ENCODE data around the gene CXorf38.
A peak's percentile ranks its signal among the peaks of the same experiment; 100 is the strongest.

CXorf38 gene

GRCh38 chrX:40661489-40661888 is 14.1 kb upstream of the CXorf38 start:
- Histone ChIP-seq H3K4me1 (ENCODE audit: insufficient read depth, low read length) (no peaks in the 10 kb centered on the region), H3K36me3 (ENCODE audit: insufficient read depth, low read length) (peaks cover 90% of the 10 kb centered on the region), H3K27ac (ENCODE audit: low read depth, low read length) (no peak overlapping the region), H3K9ac (ENCODE audit: low read depth, low read length) (no peak overlapping the region), H3K27me3 (ENCODE audit: insufficient read depth, low read length) (no peaks in the 10 kb centered on the region), H3K4me3 (ENCODE audit: low read length) (no peak overlapping the region), H3K9me3 (ENCODE audit: insufficient read depth, low read depth, low read length) (no peaks in the 10 kb centered on the region)
- WGBS = no CpG with 5 or more reads among the region's 2 CpGs

- WGBS = 91% methylated on average over 4 of the region's 5 CpGs
- Histone ChIP-seq H3K36me3 (ENCODE audit: insufficient read depth, low read length) (peaks cover 90% of the 10 kb centered on the region), H3K9ac (ENCODE audit: low read depth, low read length) (no peak overlapping the region), H3K4me1 (ENCODE audit: insufficient read depth, low read length) (no peaks in the 10 kb centered on the region), H3K9me3 (ENCODE audit: insufficient read depth, low read depth, low read length) (no peaks in the 10 kb centered on the region), H3K27ac (ENCODE audit: low read depth, low read length) (no peak overlapping the region), H3K27me3 (ENCODE audit: insufficient read depth, low read length) (no peaks in the 10 kb centered on the region), H3K4me3 (ENCODE audit: low read length) (no peak overlapping the region)
Measured at GRCh38 chrX:40660381-40660780, 13.0 kb upstream of the CXorf38 start.

- 100% methylated on average over 2 of the region's 2 CpGs for WGBS
- Histone ChIP-seq H3K9me3 (ENCODE audit: insufficient read depth, low read depth, low read length) (no peaks in the 10 kb centered on the region), H3K36me3 (ENCODE audit: insufficient read depth, low read length) (peaks cover 92% of the 10 kb centered on the region), H3K27ac (ENCODE audit: low read depth, low read length) (no peak overlapping the region), H3K4me3 (ENCODE audit: low read length) (no peak overlapping the region), H3K9ac (ENCODE audit: low read depth, low read length) (no peak overlapping the region), H3K27me3 (ENCODE audit: insufficient read depth, low read length) (no peaks in the 10 kb centered on the region), H3K4me1 (ENCODE audit: insufficient read depth, low read length) (no peaks in the 10 kb centered on the region)
Measured at GRCh38 chrX:40653535-40653934, 6.2 kb upstream of the CXorf38 start.

DNA sequence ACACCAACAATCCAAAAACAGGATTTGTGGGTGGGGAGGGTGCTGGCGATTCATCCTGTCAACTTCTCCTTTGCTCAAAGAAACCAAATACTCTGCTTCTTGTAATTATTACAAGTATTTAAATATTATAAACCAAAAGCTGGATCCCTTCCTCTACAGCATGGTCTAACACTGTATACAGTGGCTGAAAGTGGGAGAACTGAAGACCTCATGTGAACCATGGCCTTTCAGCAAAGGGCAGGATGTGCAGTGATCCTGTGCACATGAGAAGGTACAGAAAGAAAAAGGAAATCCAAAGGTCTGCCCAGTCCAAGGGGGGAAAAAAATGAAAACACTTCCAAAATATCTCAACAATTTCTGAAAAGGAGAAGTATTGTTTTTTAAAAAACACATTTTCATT is 5.3 kb upstream of the CXorf38 start:
- Histone ChIP-seq H3K4me3 (ENCODE audit: low read length) (no peak overlapping the region), H3K36me3 (ENCODE audit: insufficient read depth, low read length) (peaks cover 87% of the 10 kb centered on the region), H3K9me3 (ENCODE audit: insufficient read depth, low read depth, low read length) (no peaks in the 10 kb centered on the region), H3K4me1 (ENCODE audit: insufficient read depth, low read length) (0 out of 2 replicates have a peak, but pooled peaks cover 3% of the 10 kb centered on the region), H3K9ac (ENCODE audit: low read depth, low read length) (no peak overlapping the region), H3K27me3 (ENCODE audit: insufficient read depth, low read length) (no peaks in the 10 kb centered on the region), H3K27ac (ENCODE audit: low read depth, low read length) (no peak overlapping the region)
- no CpG with 5 or more reads among the region's 1 CpG for WGBS

DNA sequence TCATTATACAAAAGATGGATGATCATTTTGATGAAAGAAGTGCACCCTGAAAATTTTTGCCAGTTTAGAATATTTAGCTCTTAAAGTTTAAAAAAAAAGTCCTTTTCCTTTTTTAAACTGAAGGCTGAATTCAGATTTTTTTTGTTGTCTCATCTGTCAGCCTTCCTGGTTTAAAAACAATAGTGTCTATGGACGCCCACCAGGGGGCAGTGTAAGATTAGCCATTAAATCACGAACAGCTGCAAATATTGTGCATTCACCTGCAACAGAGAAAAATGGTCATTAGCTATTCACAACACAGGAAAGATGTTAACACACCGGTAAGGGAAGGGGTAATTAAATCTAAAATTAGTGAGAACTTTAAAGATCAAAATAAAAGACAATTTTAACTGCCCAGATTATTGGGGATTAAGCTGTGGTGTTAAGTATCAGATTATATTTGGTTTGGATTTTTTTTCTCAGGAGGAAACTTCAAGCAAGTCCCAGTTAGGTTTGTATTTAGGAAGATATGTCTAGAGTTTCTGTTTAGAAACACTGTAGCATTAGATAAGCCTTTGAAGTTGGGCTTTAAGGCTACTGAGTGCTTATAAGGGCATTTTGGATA is 4.4 kb upstream of the CXorf38 start:
- no peaks in the 10 kb centered on the region for H3K27me3 ChIP-seq (ENCODE audit: insufficient read depth, low read length)
- WGBS = 46% methylated on average over 2 of the region's 3 CpGs
- no peaks in the 10 kb centered on the region for H3K9me3 ChIP-seq (ENCODE audit: insufficient read depth, low read depth, low read length)
- H3K4me3 ChIP-seq (ENCODE audit: low read length) = no peak overlapping the region
- H3K4me1 ChIP-seq (ENCODE audit: insufficient read depth, low read length) = 0 out of 2 replicates have a peak, but pooled peaks cover 3% of the 10 kb centered on the region
- H3K27ac ChIP-seq (ENCODE audit: low read depth, low read length) = no peak overlapping the region
- peaks cover 78% of the 10 kb centered on the region for H3K36me3 ChIP-seq (ENCODE audit: insufficient read depth, low read length)
- no peak overlapping the region for H3K9ac ChIP-seq (ENCODE audit: low read depth, low read length)

DNA sequence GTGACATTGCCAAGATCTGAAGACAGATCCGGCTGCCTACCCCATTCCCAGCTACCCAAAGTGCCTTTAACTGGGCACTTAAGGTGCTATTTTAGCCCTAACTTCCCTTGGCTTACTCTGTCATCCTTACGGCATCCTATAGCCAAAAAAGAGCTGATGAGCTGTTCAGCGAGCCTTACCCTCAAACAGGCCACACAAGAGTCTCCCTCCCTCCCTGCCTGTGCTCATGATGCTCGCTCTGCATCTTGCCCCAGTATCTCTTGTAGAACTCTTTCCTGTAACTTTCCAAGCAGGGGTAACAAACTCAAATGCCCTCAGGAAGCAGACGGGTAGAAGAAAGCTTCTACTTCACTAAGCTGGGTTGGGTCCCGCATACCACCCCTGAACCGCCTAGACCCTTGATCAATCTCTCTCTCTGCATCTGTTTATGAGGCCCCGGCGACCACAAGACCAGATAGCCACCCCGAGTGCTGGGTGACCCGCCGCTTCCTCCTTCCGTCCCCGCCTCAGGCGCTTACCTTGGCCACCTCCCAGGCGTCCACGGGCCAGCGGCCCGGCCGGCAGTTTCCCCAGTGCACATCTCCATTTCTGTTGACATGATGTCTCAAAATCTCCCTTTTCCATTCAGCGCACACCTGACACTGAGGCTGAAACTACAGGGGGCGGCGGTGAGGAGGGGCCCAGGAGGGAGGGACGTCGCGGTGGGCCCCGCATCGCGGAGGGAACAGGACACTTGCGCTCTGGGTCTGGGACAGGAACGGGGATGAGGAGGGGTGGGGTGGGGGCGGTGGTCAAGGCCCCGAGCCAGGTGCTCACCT is 663 bp downstream of the CXorf38 start:
- WGBS = 5% methylated on average over 33 of the region's 33 CpGs
- Histone ChIP-seq H3K27ac (ENCODE audit: low read depth, low read length) (peak overlapping the region; percentile 77; the same call in 1 of the 2 replicates), H3K4me3 (ENCODE audit: low read length) (peak overlapping the region; percentile 84), H3K9ac (ENCODE audit: low read depth, low read length) (peak overlapping the region; percentile 76), H3K36me3 (ENCODE audit: insufficient read depth, low read length) (peaks cover 37% of the 10 kb centered on the region), H3K27me3 (ENCODE audit: insufficient read depth, low read length) (no peaks in the 10 kb centered on the region), H3K4me1 (ENCODE audit: insufficient read depth, low read length) (peaks cover 5% of the 10 kb centered on the region; the same call in 1 of the 2 replicates), H3K9me3 (ENCODE audit: insufficient read depth, low read depth, low read length) (no peaks in the 10 kb centered on the region)

DNA sequence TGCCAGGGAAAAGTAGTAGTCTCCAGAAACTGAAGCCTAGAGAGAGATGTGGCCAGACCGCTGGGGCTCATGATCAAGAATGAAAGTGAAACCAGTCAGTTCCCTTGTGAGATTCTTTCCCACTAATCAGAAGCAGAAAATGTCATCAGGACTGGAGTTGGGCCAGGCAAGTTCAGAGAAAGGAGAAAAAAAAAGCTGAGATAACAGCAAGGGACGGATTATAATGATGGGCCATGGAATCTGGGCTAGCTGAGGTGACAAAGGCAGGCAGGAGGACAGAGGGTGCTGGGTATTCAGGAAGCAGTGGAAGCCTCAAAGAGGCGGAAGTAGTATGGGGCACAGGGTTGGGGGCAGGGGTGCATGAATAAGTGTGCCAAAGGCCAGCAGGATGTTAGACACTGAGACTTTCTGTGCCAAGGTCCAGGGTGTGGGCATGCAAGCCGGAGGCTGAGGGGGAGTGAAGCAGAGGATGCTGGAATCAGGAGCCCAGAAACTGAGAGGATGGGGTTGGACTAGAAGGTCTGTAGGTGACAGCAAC is 2.5 kb downstream of the CXorf38 start:
- no peak overlapping the region for H3K9ac ChIP-seq (ENCODE audit: low read depth, low read length)
- peaks cover 23% of the 10 kb centered on the region for H3K36me3 ChIP-seq (ENCODE audit: insufficient read depth, low read length)
- H3K4me3 ChIP-seq (ENCODE audit: low read length) = no peak overlapping the region
- H3K4me1 ChIP-seq (ENCODE audit: insufficient read depth, low read length) = peaks cover 5% of the 10 kb centered on the region; the same call in 1 of the 2 replicates
- 90% methylated on average over 4 of the region's 4 CpGs for WGBS
- no peak overlapping the region for H3K27ac ChIP-seq (ENCODE audit: low read depth, low read length)
- no peaks in the 10 kb centered on the region for H3K27me3 ChIP-seq (ENCODE audit: insufficient read depth, low read length)
- no peaks in the 10 kb centered on the region for H3K9me3 ChIP-seq (ENCODE audit: insufficient read depth, low read depth, low read length)

DNA sequence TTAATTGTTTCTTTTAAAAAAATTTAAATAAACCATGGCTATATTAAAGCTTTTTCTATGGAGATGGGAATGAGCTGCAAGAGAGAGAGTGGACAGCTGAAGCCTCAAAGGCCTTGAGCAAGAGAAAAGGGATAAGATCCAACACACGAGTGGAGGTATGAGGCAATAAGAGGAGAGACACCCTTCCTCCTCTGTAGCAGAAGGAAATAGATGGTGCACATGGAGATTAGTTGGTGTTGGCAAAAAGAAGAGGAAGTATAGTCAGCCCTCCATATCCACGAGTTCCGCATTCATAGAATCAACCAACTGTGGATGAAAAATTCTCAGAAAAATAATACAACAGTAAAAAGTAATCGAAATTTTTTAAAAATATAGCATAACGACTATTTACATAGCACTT is 3.2 kb downstream of the CXorf38 start:
- H3K27me3 ChIP-seq (ENCODE audit: insufficient read depth, low read length) = no peaks in the 10 kb centered on the region
- no peak overlapping the region for H3K4me3 ChIP-seq (ENCODE audit: low read length)
- no peak overlapping the region for H3K9ac ChIP-seq (ENCODE audit: low read depth, low read length)
- WGBS = 100% methylated on average over 1 of the region's 5 CpGs
- H3K9me3 ChIP-seq (ENCODE audit: insufficient read depth, low read depth, low read length) = no peaks in the 10 kb centered on the region
- peaks cover 17% of the 10 kb centered on the region for H3K36me3 ChIP-seq (ENCODE audit: insufficient read depth, low read length)
- H3K27ac ChIP-seq (ENCODE audit: low read depth, low read length) = no peak overlapping the region
- H3K4me1 ChIP-seq (ENCODE audit: insufficient read depth, low read length) = peaks cover 5% of the 10 kb centered on the region; the same call in 1 of the 2 replicates

GRCh38 chrX:40637687-40638086 is 9.7 kb downstream of the CXorf38 start:
- no peaks in the 10 kb centered on the region for H3K4me1 ChIP-seq (ENCODE audit: insufficient read depth, low read length)
- H3K27me3 ChIP-seq (ENCODE audit: insufficient read depth, low read length) = no peaks in the 10 kb centered on the region
- 94% methylated on average over 3 of the region's 3 CpGs for WGBS
- H3K9ac ChIP-seq (ENCODE audit: low read depth, low read length) = no peak overlapping the region
- no peak overlapping the region for H3K4me3 ChIP-seq (ENCODE audit: low read length)
- peaks cover 67% of the 10 kb centered on the region for H3K36me3 ChIP-seq (ENCODE audit: insufficient read depth, low read length)
- H3K27ac ChIP-seq (ENCODE audit: low read depth, low read length) = no peak overlapping the region
- no peaks in the 10 kb centered on the region for H3K9me3 ChIP-seq (ENCODE audit: insufficient read depth, low read depth, low read length)

DNA sequence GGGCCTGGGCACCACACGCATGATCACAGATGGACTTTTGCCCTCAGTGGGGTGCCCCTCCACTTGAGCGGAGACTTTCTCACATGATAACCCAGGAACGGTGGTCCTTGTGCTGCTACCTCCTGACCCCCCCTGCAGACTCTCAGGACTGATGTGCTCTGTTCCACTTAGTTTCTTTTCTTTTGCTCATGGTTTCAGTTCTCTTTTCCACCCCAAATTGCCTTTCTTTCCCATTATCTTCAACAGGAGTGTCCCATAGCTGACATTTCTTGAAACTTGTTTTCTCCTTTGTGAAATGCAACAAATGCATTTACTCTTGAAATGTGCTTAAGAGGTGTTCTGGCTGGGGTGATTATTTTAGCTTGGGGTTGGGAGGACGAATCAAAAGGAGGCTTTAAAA is 15.2 kb downstream of the CXorf38 start:
- Histone ChIP-seq H3K27me3 (ENCODE audit: insufficient read depth, low read length) (no peaks in the 10 kb centered on the region), H3K27ac (ENCODE audit: low read depth, low read length) (no peak overlapping the region), H3K36me3 (ENCODE audit: insufficient read depth, low read length) (peaks cover 83% of the 10 kb centered on the region), H3K4me1 (ENCODE audit: insufficient read depth, low read length) (no peaks in the 10 kb centered on the region), H3K9ac (ENCODE audit: low read depth, low read length) (no peak overlapping the region), H3K9me3 (ENCODE audit: insufficient read depth, low read depth, low read length) (no peaks in the 10 kb centered on the region), H3K4me3 (ENCODE audit: low read length) (no peak overlapping the region)
- 93% methylated on average over 4 of the region's 4 CpGs for WGBS

DNA sequence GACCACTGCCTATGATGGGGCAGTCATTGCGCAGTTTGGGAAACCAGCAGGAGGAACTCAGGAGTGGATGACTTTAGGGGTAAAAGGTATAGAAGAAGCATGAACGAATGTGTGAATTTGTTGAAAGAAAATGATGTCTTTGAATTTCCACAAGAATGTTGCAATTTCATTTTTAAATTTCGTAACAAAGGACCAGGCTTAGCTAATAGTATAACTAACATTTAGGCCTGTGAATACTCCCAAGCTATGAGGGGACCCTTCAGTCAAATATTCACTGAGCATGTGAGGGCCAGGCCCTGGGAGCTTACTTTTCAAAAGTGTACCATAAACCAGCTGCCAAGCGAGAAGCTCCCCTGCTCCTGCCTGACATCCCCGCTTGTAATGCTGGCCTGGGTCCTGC is 18.9 kb downstream of the CXorf38 start:
- WGBS = 95% methylated on average over 5 of the region's 5 CpGs
- Histone ChIP-seq H3K27ac (ENCODE audit: low read depth, low read length) (no peak overlapping the region), H3K4me3 (ENCODE audit: low read length) (no peak overlapping the region), H3K4me1 (ENCODE audit: insufficient read depth, low read length) (no peaks in the 10 kb centered on the region), H3K9me3 (ENCODE audit: insufficient read depth, low read depth, low read length) (no peaks in the 10 kb centered on the region), H3K36me3 (ENCODE audit: insufficient read depth, low read length) (peaks cover 47% of the 10 kb centered on the region), H3K9ac (ENCODE audit: low read depth, low read length) (no peak overlapping the region), H3K27me3 (ENCODE audit: insufficient read depth, low read length) (no peaks in the 10 kb centered on the region)
